Left renal cortex interstitium (tissue), 4 donors: ENCODE data around the gene FAM149A. TPM values are rescaled to one million over a fixed set of nuclear protein-coding genes. Genes with fewer than 3 reads are reported as not detected.

Experiments
- DNase-seq, 4 donors: peaks; one replicate each; pipeline ENCODE4 v3.0.0-alpha.2; 2013; ENCODE audit warnings: low read depth in 4 of 4, low spot score in 2 of 4, missing footprints in 1 of 4
- polyA plus RNA-seq, 4 donors: library from polyadenylated mRNA; unstranded; fragments of 120-200 nt; gene quantifications; one replicate each; pipeline ENCODE4 v1.2.1, GENCODE V29; 2013; ENCODE audit not compliant: insufficient read length in 4 of 4

The FAM149A gene
- 10 to 100 TPM; 51.1 to 65.8 (median 57.9) TPM for polyA plus RNA-seq

DNA sequence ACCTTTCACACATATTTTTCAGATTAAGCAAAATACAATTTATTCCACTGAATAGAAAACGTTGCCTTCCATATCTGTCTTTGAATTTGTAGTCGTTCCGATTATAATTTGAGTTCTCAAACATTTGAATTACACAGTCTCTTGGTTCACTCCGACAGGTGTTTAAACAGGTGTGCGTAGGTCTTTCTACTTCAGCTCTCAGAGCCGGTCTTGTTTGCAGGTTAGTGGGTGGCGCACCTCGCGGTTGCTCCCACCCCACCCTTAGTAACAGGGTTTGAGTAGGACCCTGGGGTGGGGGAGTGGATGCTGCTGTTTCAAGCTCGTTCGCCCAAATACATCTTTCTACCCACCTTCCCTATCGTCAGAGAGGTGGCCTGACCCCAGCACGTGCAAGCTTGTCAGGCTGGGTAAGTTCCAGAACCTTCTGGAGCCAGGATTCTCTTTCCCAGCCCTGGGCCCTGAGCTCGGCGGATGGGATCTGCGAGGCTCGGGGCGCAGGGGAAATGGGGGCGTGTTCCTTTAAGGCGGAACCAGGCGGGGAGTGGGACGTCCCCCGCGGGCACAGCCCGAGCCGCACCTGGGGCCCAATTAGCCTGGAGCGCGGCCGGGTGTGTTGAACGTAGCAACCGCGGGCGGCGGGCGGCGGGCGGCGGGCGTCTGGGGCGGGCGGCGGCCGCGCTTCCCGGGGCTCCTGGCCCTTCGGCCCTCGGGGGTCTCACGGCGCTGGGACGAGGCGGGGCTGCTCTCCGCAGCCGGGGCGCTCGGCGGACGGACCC is at the start of gene FAM149A:
FAM149A (plus strand) TSS at position 591 of the 776 bp plus-strand sequence.
- DNase-seq = no peak

DNA sequence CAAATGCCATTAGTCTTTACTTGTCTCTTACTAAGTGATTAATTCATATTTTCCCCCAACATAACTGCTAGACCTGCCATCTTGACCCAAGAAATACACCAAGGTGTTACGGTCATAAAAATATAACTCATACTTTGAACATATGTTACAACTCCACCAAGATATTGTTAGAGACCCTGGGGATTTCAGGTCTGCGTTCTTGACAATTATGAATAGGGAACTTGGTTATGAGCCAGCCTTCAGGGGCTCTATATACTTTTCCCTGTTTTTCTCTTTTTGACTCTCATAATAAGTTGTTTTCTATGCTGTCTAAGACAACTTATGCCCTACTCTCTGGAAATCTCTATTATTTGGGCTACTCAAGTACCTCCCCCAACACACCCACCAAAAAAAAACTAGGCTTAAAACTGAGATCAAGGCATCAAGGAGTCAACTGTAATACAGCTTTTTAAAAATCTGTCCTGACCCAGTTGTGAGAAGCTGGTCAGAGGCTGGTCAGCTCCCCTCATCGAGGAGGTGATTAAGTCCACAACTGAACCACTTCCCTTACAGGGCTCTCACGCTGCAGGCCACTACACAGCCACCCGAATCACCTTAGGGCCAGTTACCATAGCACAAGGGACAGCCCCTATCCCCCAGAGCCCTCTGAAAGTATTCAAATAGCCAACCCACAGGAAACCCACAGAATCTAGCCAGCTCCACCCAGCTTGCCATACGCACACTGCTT is 46.1 kb upstream of the FAM149A start:
- DNase-seq = no peak

DNA sequence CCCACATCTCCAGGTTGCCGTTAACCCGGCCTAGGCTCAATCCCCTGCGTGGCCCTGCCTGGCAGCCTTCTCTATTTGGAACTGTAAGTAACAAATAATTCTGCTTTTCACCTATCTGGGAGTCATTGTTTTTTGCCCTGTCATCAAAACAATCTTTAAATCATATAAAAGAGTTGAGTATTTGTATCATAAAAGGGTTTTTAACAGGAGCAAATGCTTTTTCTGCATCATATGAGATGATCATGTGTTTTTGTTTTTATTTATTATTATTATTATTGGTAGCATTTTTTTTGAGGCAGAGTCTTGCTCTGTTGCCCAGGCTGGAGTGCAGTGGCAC is 45.6 kb upstream of the FAM149A start:
- no peak for DNase-seq

DNA sequence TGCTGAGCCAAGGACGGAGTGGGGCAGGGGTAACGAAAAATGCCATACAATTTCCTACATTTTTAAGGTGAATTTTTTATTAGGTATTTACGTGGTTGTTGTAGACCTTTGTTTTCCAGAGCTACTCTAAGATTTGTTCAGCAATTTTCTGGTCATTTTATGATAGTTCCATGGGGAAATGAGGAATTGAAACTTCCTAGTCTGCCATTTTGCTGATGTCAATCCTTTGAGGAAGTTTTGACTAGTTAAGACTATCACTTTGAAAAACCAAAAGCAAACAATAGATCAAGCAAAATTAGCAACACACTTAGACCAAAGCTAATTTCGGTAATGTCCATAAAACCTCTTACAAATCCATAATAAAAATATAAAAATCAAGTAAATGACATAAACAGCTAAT is 42.6 kb upstream of the FAM149A start:
- DNase-seq = no peak

DNA sequence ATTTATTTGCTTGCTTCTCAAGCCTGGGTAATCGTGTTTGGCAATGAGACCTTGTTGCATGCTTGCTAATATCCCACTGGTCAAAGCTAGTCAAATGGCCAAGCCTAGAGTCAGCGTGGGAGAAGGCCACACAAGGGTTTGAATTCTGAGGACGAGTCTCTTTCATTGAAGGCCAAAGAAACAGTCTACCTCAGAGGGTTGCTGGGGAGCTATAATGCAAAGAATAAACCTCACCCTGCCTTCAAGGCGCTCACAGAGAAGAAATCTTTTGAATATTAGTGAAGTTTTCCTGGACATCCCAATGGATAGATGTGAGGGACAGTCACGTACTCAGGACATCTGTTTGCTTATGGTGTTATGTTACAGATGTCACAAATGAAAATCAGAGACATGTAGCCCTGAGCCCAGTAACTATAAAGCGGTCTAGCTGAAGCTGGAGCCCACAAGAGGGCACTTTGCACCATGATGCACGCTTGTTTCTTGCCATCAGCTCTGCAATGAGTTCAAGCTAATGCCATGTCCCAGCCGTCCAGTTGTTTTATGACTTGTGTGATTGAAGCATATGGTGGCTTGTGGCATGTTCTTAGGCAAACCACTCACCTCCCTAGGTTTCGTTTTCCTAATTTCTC is 36.6 kb upstream of the FAM149A start:
- peak in 2 of 4 donors; percentile 29 to 59 for DNase-seq

DNA sequence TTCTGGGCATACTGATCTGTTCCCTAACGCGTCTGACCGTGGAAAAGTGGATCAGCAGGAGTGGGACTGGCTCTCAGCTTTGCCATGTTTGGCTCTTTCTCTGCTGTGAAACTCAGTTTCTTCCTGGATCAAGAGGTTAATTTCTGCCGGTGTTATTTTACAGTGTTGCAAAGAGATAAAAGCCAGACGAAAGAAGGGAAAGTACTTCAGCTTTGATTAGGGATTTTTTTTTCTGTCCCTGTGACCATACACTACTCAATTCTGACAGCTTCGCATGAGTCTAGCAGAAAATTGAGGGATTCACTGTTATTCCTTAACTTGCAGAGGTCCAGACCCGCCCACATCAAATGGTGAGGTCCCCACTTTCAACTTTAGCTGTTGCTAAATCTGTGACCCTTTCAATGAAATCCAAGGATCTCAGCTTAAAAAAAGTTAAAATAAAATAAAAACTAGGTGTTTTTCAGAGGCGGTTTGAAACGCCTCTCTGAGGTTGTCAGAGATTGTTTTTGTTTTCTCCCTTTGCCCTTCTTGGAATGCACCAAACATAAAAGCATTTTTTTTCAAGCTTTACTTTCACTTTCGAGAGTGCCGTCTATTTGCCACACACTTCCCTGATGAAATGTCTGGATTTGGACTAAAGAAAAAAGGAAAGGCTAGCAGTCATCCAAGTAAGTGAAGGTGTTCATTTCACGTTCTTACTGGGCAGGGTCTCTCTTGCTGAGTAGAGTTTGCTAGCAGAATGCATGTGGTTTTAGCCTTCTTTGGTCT is 35.7 kb upstream of the FAM149A start, which contains the start of gene TLR3:
TLR3 (plus strand) TSS at position 576 of the 768 bp plus-strand sequence. CDS start 7,464 bp downstream, outside the sequence.
- peak in 3 of 4 donors; percentile 44 to 75 (median 48) for DNase-seq

DNA sequence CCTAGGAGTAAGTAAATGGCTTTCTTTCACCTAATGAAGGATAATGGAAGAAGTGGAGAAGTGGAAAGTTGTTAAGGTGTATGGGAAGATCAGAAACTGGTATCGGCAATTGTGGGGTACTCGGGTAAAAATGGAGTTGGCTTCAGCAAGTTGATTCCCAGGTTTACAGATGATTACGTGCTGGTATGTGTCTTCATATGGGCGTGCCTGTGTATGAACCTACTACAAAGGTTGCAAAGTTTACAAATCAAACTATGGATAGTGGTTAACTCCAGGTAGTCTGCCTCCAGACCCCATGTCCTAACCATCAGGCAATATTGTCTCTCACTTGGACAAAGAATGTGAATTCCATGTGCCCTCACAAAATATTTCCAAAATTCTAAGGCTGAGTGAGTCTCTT is 34.8 kb upstream of the FAM149A start:
- DNase-seq = no peak

DNA sequence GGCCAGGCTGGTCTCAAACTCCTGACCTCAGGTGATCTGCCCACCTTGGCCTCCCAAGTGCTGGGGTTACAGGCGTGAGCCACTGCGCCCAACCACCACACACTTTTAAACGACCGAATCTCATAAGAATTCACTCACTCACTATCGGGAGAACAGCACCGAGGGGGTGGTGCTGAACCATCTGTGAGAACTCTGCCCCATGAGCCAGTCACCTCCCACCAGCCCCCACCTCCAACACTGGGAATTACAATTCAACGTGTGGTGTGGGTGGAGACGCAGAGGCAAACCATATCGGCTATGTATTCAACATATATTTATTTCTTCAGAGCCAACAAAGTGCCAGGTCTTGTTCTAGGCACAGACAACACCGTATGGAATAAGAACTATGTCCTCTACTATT is 32.0 kb upstream of the FAM149A start:
- no peak for DNase-seq

DNA sequence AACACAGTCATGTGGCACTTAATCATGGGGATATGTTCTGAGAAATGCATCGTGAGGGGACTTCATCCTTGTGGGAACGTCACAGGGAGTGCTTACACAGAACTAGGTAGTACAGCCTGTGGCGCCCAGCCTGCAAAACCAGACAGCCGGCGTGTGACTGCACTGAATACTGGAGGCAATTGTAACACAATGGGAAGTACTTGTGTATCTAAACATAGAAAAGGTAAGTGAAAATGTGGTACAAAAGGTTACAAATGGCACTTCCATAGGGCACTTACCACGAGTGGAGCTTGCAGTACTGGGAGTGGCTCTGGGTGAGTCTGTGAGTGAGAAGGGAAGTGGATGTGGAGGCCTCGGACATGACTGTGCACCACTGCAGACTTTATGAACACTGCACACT is 30.3 kb upstream of the FAM149A start:
- DNase-seq = no peak

DNA sequence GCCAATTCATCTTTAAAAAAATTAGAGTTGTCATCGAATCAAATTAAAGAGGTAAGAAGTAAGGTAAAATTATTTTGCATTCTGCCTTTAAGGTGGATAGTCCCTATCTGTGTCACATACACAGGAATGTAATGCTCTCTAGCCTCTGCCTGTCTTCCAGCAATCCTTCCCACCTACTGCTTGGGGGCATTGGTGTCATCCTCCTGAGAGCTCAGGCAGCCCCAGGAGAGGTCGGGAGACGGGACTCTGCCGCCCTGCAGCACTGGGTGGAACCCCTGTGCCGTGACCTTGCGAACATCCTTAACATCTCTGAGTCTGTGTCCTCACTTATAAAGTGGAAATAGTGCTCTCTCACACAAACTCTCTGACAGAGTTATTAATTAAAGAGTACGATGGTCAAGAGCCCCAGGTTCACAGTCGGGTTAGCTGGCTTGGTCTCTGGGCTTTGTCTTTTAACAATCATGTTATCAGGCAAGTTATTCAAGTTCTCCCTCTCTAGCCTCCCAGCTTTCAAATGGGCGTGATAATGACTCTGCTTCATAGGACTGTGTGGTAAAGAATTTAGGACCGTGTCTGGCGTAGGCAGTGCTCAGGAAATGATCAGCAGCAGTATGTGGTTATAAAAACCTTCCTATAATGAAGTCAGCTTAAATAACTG is 25.4 kb upstream of the FAM149A start:
- no peak for DNase-seq

DNA sequence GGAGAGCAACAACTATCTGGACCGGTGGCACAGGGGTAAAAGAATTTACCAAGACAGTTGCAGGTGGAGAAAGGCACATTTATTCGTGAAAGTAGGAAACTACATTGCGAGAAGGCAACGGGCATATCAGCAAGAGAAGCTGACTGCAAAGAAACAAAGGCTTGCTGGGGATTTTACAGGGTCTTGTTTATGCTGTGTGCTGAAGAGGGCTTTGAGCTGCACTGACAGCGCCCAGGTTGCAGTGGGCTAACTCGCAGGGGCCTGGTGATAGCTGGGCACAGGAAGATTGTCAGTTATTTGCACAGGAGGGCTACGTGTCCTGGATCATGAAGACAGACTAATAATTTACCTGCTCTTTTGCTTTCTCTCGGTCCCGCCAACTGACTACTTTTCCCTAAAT is 24.8 kb upstream of the FAM149A start:
- DNase-seq = no peak

DNA sequence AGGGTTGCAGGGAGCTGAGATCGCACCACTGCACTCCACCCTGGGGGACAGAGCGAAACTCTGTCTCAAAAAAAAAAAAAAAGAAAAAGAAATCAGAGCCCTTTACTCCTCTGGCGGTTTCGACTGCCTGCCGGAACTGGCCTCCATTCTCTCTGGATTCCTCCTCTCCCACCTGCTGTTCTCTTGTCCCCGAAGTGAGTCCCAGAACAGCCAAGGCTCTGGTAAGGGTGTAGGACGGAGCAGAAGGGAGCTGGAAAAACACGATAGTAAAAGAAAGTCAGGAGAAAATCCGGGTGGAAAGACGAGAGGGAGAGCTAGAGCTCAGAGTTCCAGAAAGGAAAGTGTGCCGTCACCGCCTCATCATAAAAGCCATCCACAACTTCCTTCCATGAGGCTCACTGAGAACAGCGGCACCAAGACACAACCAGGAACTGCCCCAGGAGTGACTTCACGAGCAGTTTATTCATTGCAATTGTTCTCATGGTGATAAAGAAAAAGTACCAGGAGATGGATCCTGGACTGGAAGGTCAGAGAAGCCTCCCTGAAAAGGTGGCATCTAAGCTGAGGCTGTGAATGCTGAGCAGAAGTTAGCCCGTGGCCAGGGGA is 23.2 kb upstream of the FAM149A start:
- no peak for DNase-seq

DNA sequence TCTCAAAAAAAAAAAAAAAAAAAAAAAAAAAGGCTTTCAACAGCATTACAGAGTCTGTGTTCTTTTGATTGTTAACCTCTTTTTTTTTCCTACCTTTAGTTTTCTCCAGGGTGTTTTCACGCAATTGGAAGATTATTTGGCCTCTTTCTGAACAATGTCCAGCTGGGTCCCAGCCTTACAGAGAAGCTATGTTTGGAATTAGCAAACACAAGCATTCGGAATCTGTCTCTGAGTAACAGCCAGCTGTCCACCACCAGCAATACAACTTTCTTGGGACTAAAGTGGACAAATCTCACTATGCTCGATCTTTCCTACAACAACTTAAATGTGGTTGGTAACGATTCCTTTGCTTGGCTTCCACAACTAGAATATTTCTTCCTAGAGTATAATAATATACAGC is 22.3 kb upstream of the FAM149A start:
- DNase-seq = no peak

DNA sequence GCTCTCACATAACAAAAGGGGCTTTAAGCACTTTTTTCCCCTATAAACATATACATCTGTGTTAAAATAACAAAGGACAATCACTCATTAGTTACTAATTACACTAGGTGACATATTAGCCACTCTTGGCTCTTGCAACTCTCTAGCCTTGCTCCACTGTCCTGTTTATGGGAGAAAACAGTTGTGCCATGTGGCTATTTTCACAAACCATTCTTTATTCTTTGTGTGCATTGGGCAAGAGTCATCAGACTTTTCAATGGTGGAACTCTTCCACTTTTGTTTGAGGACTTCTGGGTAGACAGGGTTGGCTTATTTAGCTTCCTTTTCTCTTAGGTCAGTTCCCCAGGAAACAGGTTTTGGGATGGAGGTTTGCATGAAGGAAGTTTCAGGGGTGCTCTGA is 16.0 kb upstream of the FAM149A start:
- no peak for DNase-seq

DNA sequence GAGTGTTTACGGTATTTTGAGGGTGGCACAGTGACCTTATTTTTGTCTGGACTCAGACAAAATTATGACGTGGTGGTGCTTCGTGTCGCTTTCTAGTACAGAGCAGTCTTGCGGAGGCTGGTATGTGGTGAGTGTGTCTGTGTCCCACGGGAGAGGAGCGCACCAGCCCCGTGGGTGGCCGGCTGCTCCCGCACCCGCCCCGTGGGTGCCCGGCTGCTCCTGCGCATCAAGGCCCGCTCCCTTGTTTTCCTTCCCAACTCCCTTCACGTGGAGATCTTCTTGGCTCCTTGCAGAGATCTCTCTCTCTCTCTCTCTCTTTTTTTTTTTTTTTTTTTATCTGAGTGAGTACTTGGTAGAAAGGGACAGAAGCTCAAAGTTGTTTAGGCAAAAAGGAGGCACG is 12.2 kb upstream of the FAM149A start:
- DNase-seq = no peak

DNA sequence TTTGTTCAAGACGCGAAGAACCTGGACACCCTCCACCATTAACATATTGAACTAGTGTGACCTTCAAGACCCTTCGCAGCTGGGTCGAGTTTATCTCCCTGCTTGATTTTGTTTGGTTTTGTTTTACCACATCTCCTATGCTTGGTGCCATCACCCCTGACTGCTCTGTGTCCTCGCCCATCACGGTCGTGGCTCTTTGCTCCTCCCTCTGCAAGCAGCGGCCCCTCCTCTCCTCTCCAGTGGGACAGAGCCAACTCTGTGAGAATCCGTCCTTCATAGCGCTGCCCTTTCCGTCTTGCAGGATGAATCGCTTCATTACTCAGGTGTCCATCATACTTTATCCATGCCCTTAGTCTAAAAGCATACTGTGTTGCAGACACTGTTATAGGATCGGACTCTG is 9.1 kb upstream of the FAM149A start:
- DNase-seq = no peak

DNA sequence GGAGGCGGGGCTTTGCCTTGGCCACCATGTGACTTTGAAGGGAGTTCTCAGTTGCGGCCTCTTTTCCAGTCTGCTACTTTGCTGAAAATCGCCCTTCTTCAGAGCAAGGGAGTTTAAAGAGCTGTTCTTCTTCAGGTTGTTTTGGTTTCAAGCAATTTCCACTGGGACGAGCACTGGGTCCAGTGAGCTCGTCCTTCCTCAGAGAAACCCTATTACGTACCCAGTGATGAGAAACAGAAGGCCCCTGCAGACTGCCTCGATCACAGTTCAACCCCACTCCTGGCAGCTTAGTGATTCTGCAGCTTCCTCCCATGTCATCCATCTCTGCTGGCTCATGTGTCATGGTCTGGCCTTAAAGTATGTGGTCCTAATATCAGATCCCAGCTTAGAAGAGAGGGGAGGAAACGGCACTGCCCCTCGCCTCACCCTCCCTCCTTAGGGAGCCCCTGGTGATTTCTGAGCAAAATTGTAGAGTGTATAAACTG is 7.8 kb upstream of the FAM149A start:
- no peak for DNase-seq

DNA sequence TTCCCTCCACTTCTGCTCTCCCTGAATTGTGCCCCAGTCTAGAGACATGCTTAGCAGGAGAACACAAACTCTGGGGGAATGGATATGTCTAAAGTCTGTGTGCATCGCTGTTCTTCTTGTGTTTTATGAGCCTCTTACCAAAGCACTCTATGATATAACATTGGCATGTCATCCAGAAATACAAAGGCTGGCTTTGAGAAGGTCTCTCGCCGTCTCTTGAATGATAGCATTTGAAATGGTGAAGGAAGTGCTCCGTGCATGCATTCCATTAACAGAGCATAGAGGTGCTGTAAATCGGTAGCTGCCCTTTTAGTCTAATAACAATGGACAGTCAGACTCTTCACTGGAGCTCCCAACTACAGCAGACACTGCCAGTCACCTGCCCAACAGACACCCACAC is 7.1 kb upstream of the FAM149A start:
- no peak for DNase-seq

DNA sequence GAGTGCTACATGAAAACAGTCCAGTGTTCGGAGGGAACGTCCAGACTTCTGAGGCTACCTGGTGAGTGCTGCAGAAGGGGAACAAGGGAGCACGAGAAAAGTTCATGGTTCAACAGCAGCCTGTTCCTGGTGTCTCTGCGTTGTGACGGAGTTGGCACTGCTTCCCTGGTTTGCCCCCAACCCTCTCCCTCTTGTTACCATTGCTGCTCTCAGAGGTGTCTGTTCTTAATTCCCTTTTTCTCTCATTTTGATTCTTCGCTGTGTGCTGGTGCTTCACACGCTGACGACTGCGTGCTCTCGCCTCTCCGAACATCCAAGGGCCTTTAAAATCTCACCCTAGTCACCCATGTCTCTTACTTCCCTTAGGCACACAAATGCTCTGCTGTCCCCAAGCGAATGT is 1.6 kb upstream of the FAM149A start:
- DNase-seq = no peak
